Measurements from ENCODE around the gene CIBAR2. TPM values are rescaled to one million over a fixed set of nuclear protein-coding genes. Genes with fewer than 3 reads are reported as not detected.
A peak's percentile ranks its signal among the peaks of the same experiment; 100 is the strongest.

The CIBAR2 gene
- total RNA-seq, 4 donors from 2014 or later, result not detected

GRCh38 chr16:85157372-85157771 lies 45.1 kb upstream of the CIBAR2 start:
- 94% methylated on average over 8 of the region's 8 CpGs for WGBS
- Histone ChIP-seq H3K27ac (replicated peaks in 1 of 4) (no peak overlapping the region), H3K4me3 (no peak overlapping the region), H3K27me3 (no peaks in the 10 kb centered on the region), H3K4me1 (peaks cover 34 to 45% (median 40%) of the 10 kb centered on the region in 4 donors), H3K36me3 (no peaks in the 10 kb centered on the region), H3K9me3 (no peaks in the 10 kb centered on the region)
- DNase-seq (ENCODE audit: extremely low spot score), result no peak
- intact Hi-C loops (cut with DNase I), result no loop called here
- TF ChIP-seq POLR2AphosphoS5 (IDR thresholded peaks at IDR 0.05) (no peak), EP300 (IDR thresholded peaks at IDR 0.05) (no peak), CTCF (IDR thresholded peaks at IDR 0.05) (no peak), POLR2A (IDR thresholded peaks at IDR 0.05; ENCODE audit: low read depth) (no peak)

GRCh38 chr16:85156869-85157268 lies 44.6 kb upstream of the CIBAR2 start:
- intact Hi-C loops (cut with DNase I), result no loop called here
- no peaks in the 10 kb centered on the region for H3K36me3 ChIP-seq
- H3K27ac ChIP-seq (replicated peaks in 1 of 4), result no peak overlapping the region
- no peaks in the 10 kb centered on the region for H3K27me3 ChIP-seq
- TF ChIP-seq CTCF (IDR thresholded peaks at IDR 0.05), result no peak
- TF ChIP-seq POLR2A (IDR thresholded peaks at IDR 0.05; ENCODE audit: low read depth), result no peak
- TF ChIP-seq EP300 (IDR thresholded peaks at IDR 0.05), result no peak
- no peak for TF ChIP-seq POLR2AphosphoS5 (IDR thresholded peaks at IDR 0.05)
- DNase-seq (ENCODE audit: extremely low spot score), result no peak
- H3K9me3 ChIP-seq, result no peaks in the 10 kb centered on the region
- peaks cover 34 to 45% (median 42%) of the 10 kb centered on the region in 4 donors for H3K4me1 ChIP-seq
- no peak overlapping the region for H3K4me3 ChIP-seq

GRCh38 chr16:85156440-85156839 lies 44.2 kb upstream of the CIBAR2 start:
- Histone ChIP-seq H3K27ac (replicated peaks in 1 of 4) (no peak overlapping the region), H3K4me1 (peaks cover 34 to 48% (median 43%) of the 10 kb centered on the region in 4 donors), H3K9me3 (no peaks in the 10 kb centered on the region), H3K36me3 (no peaks in the 10 kb centered on the region), H3K27me3 (no peaks in the 10 kb centered on the region), H3K4me3 (no peak overlapping the region)
- DNase-seq (ENCODE audit: extremely low spot score), result no peak
- TF ChIP-seq POLR2A (IDR thresholded peaks at IDR 0.05; ENCODE audit: low read depth), result no peak
- no peak for TF ChIP-seq EP300 (IDR thresholded peaks at IDR 0.05)
- no peak for TF ChIP-seq POLR2AphosphoS5 (IDR thresholded peaks at IDR 0.05)
- TF ChIP-seq CTCF (IDR thresholded peaks at IDR 0.05), result no peak
- WGBS, result 95% methylated on average over 7 of the region's 7 CpGs
- intact Hi-C loops (cut with DNase I), result no loop called here

- WGBS, result 80% methylated on average over 5 of the region's 12 CpGs
- no peaks in the 10 kb centered on the region for H3K27me3 ChIP-seq
- H3K4me3 ChIP-seq, result no peak overlapping the region
- H3K27ac ChIP-seq (replicated peaks in 1 of 4), result peak overlapping the region in 2 of 4 donors; percentile 19 to 22
- TF ChIP-seq EP300 (IDR thresholded peaks at IDR 0.05), result no peak
- TF ChIP-seq POLR2A (IDR thresholded peaks at IDR 0.05; ENCODE audit: low read depth), result no peak
- TF ChIP-seq POLR2AphosphoS5 (IDR thresholded peaks at IDR 0.05), result no peak
- TF ChIP-seq CTCF (IDR thresholded peaks at IDR 0.05), result no peak
- DNase-seq (ENCODE audit: extremely low spot score), result no peak
- H3K9me3 ChIP-seq, result no peaks in the 10 kb centered on the region
- intact Hi-C loops (cut with DNase I), result no loop called here
- no peaks in the 10 kb centered on the region for H3K36me3 ChIP-seq
- H3K4me1 ChIP-seq, result peaks cover 47 to 56% (median 53%) of the 10 kb centered on the region in 4 donors
Observed at GRCh38 chr16:85153656-85154091, 41.4 kb upstream of the CIBAR2 start.

GRCh38 chr16:85153046-85153445 lies 40.8 kb upstream of the CIBAR2 start:
- WGBS, result 85% methylated on average over 8 of the region's 8 CpGs
- H3K27ac ChIP-seq (replicated peaks in 1 of 4), result peak overlapping the region in 3 of 4 donors; percentile 74 to 83 (median 78)
- intact Hi-C loops (cut with DNase I), result no loop called here
- TF ChIP-seq EP300 (IDR thresholded peaks at IDR 0.05) (no peak), CTCF (IDR thresholded peaks at IDR 0.05) (no peak), POLR2AphosphoS5 (IDR thresholded peaks at IDR 0.05) (no peak), POLR2A (IDR thresholded peaks at IDR 0.05; ENCODE audit: low read depth) (no peak)
- peaks cover 49 to 52% (median 51%) of the 10 kb centered on the region in 4 donors for H3K4me1 ChIP-seq
- no peak overlapping the region for H3K4me3 ChIP-seq
- H3K36me3 ChIP-seq, result no peaks in the 10 kb centered on the region
- no peaks in the 10 kb centered on the region for H3K9me3 ChIP-seq
- no peaks in the 10 kb centered on the region for H3K27me3 ChIP-seq
- no peak for DNase-seq (ENCODE audit: extremely low spot score)

Data from esophagus muscularis mucosa (tissue), 4 donors.